ENCODE results near the gene ITM2B.

Gene ITM2B

GRCh38 chr13:48268019-48268418, 35.0 kb downstream of the ITM2B start:
- Histone ChIP-seq H3K9me3 (ENCODE audit: control insufficient read depth, low read length) (no peaks in the 10 kb centered on the region), H3K27ac (ENCODE audit: insufficient read depth, low read length, poor library complexity, severe bottlenecking) (no peak overlapping the region), H3K4me3 (ENCODE audit: insufficient read depth, low read depth, low read length, poor library complexity, severe bottlenecking) (no peak overlapping the region), H3K36me3 (ENCODE audit: control insufficient read depth, insufficient read depth, low read length) (peaks cover 9% of the 10 kb centered on the region), H3K4me1 (ENCODE audit: control insufficient read depth, insufficient read depth, low read length, poor library complexity, severe bottlenecking) (no peaks in the 10 kb centered on the region), H3K27me3 (replicated peaks; ENCODE audit: control insufficient read depth, insufficient read depth, low read length, poor library complexity, severe bottlenecking) (no peaks in the 10 kb centered on the region)
- no peak for DNase-seq

DNA sequence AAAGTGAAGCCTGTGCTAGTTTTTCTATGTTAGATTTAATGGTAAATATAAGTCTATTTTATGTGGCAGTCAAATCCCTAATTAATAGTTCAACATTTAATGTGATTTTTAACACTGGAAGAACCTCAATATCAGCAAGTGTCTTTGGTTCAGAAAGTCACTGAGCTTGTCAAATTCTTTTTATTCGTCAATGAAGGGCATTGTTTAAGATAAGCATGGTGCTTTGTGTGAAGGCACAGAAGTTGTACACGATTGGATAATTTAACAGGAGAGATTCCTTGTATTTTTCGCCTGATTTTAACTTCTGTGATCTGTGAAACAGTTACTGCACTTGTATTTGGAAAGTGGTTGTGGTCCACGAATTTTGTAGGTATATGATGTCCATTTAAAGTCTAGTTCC, 40.3 kb downstream of the ITM2B start:
- H3K9me3 ChIP-seq (ENCODE audit: control insufficient read depth, low read length), result no peaks in the 10 kb centered on the region
- H3K4me1 ChIP-seq (ENCODE audit: control insufficient read depth, insufficient read depth, low read length, poor library complexity, severe bottlenecking), result no peaks in the 10 kb centered on the region
- no peak overlapping the region for H3K4me3 ChIP-seq (ENCODE audit: insufficient read depth, low read depth, low read length, poor library complexity, severe bottlenecking)
- DNase-seq, result no peak
- H3K36me3 ChIP-seq (ENCODE audit: control insufficient read depth, insufficient read depth, low read length), result no peaks in the 10 kb centered on the region
- H3K27ac ChIP-seq (ENCODE audit: insufficient read depth, low read length, poor library complexity, severe bottlenecking), result no peak overlapping the region
- no peaks in the 10 kb centered on the region for H3K27me3 ChIP-seq (replicated peaks; ENCODE audit: control insufficient read depth, insufficient read depth, low read length, poor library complexity, severe bottlenecking)

DNA sequence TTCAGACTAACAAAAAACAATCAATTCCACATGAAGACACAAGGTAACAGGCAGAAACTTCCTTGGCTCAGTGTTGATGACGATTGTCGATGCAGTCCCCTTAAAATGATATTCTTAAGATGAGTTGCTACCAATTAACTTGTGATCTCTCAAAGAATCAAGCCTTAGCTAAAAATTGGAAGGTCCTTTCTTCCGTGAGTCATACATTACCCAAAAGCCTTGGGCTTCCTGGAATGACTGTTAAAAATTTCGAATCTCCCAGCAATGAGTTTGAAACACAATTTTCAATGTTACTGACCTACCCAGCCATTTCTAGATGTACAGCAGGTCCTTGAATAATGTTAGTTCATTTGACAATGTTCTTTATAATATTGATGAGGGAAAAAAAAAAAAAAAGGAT, 42.5 kb downstream of the ITM2B start:
- Histone ChIP-seq H3K9me3 (ENCODE audit: control insufficient read depth, low read length) (no peaks in the 10 kb centered on the region), H3K27me3 (replicated peaks; ENCODE audit: control insufficient read depth, insufficient read depth, low read length, poor library complexity, severe bottlenecking) (no peaks in the 10 kb centered on the region), H3K4me3 (ENCODE audit: insufficient read depth, low read depth, low read length, poor library complexity, severe bottlenecking) (no peak overlapping the region), H3K36me3 (ENCODE audit: control insufficient read depth, insufficient read depth, low read length) (no peaks in the 10 kb centered on the region), H3K27ac (ENCODE audit: insufficient read depth, low read length, poor library complexity, severe bottlenecking) (no peak overlapping the region), H3K4me1 (ENCODE audit: control insufficient read depth, insufficient read depth, low read length, poor library complexity, severe bottlenecking) (no peaks in the 10 kb centered on the region)
- DNase-seq, result no peak

GRCh38 chr13:48278806-48279205, 45.8 kb downstream of the ITM2B start:
- Histone ChIP-seq H3K36me3 (ENCODE audit: control insufficient read depth, insufficient read depth, low read length) (no peaks in the 10 kb centered on the region), H3K4me1 (ENCODE audit: control insufficient read depth, insufficient read depth, low read length, poor library complexity, severe bottlenecking) (no peaks in the 10 kb centered on the region), H3K27me3 (replicated peaks; ENCODE audit: control insufficient read depth, insufficient read depth, low read length, poor library complexity, severe bottlenecking) (no peaks in the 10 kb centered on the region), H3K4me3 (ENCODE audit: insufficient read depth, low read depth, low read length, poor library complexity, severe bottlenecking) (no peak overlapping the region), H3K9me3 (ENCODE audit: control insufficient read depth, low read length) (no peaks in the 10 kb centered on the region), H3K27ac (ENCODE audit: insufficient read depth, low read length, poor library complexity, severe bottlenecking) (no peak overlapping the region)
- no peak for DNase-seq

GRCh38 chr13:48281556-48281955, 48.5 kb downstream of the ITM2B start:
- Histone ChIP-seq H3K36me3 (ENCODE audit: control insufficient read depth, insufficient read depth, low read length) (no peaks in the 10 kb centered on the region), H3K9me3 (ENCODE audit: control insufficient read depth, low read length) (no peaks in the 10 kb centered on the region), H3K27me3 (replicated peaks; ENCODE audit: control insufficient read depth, insufficient read depth, low read length, poor library complexity, severe bottlenecking) (no peaks in the 10 kb centered on the region), H3K4me1 (ENCODE audit: control insufficient read depth, insufficient read depth, low read length, poor library complexity, severe bottlenecking) (no peaks in the 10 kb centered on the region), H3K4me3 (ENCODE audit: insufficient read depth, low read depth, low read length, poor library complexity, severe bottlenecking) (no peak overlapping the region), H3K27ac (ENCODE audit: insufficient read depth, low read length, poor library complexity, severe bottlenecking) (no peak overlapping the region)
- no peak for DNase-seq

GRCh38 chr13:48291730-48292129, 58.7 kb downstream of the ITM2B start:
- no peaks in the 10 kb centered on the region for H3K27me3 ChIP-seq (replicated peaks; ENCODE audit: control insufficient read depth, insufficient read depth, low read length, poor library complexity, severe bottlenecking)
- H3K4me1 ChIP-seq (ENCODE audit: control insufficient read depth, insufficient read depth, low read length, poor library complexity, severe bottlenecking), result no peaks in the 10 kb centered on the region
- DNase-seq, result no peak
- no peak overlapping the region for H3K27ac ChIP-seq (ENCODE audit: insufficient read depth, low read length, poor library complexity, severe bottlenecking)
- no peaks in the 10 kb centered on the region for H3K36me3 ChIP-seq (ENCODE audit: control insufficient read depth, insufficient read depth, low read length)
- H3K4me3 ChIP-seq (ENCODE audit: insufficient read depth, low read depth, low read length, poor library complexity, severe bottlenecking), result no peak overlapping the region
- H3K9me3 ChIP-seq (ENCODE audit: control insufficient read depth, low read length), result no peaks in the 10 kb centered on the region

DNA sequence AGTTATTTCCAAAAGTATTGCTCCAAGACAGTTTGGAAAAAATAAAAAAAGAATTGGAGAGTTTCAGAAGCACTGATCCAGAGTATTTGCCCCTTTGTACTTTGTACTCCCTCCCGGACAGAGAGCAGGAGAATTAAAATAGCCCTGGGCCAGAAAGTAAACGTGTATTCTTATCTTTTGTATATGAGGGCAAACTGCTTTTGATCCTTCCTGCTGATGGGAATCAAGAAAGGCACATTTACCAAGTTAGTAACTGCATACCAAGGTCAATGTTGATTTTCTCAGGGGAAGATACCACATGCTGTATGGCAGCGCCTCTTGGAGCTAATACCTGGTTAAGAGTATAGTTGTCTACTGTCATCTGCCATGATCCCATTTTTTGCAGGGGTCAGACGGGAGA, 59.6 kb downstream of the ITM2B start:
- Histone ChIP-seq H3K4me1 (ENCODE audit: control insufficient read depth, insufficient read depth, low read length, poor library complexity, severe bottlenecking) (no peaks in the 10 kb centered on the region), H3K27me3 (replicated peaks; ENCODE audit: control insufficient read depth, insufficient read depth, low read length, poor library complexity, severe bottlenecking) (no peaks in the 10 kb centered on the region), H3K4me3 (ENCODE audit: insufficient read depth, low read depth, low read length, poor library complexity, severe bottlenecking) (no peak overlapping the region), H3K27ac (ENCODE audit: insufficient read depth, low read length, poor library complexity, severe bottlenecking) (no peak overlapping the region), H3K9me3 (ENCODE audit: control insufficient read depth, low read length) (no peaks in the 10 kb centered on the region), H3K36me3 (ENCODE audit: control insufficient read depth, insufficient read depth, low read length) (no peaks in the 10 kb centered on the region)
- DNase-seq, result no peak

DNA sequence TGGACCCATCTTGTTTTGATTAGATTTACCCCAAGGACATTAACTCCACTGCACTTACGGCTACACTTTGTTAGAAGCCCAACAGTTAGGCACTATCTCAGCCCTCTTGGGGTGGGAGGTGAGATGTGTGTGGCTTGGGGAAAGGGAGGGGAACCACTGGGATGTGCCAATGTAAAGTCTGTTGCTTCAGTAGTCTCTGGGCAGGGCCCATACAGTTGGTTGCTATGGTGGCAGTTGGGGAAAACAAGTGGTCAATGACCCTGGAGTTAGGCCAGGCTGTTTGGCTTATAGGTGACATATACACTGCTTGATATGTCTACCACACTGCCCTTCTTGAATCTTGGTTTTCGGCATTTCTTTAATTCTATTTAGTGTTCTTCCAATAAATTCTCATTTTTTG, 61.6 kb downstream of the ITM2B start:
- Histone ChIP-seq H3K36me3 (ENCODE audit: control insufficient read depth, insufficient read depth, low read length) (no peaks in the 10 kb centered on the region), H3K4me3 (ENCODE audit: insufficient read depth, low read depth, low read length, poor library complexity, severe bottlenecking) (no peak overlapping the region), H3K9me3 (ENCODE audit: control insufficient read depth, low read length) (no peaks in the 10 kb centered on the region), H3K27me3 (replicated peaks; ENCODE audit: control insufficient read depth, insufficient read depth, low read length, poor library complexity, severe bottlenecking) (no peaks in the 10 kb centered on the region), H3K27ac (ENCODE audit: insufficient read depth, low read length, poor library complexity, severe bottlenecking) (no peak overlapping the region), H3K4me1 (ENCODE audit: control insufficient read depth, insufficient read depth, low read length, poor library complexity, severe bottlenecking) (no peaks in the 10 kb centered on the region)
- DNase-seq, result no peak

- H3K27ac ChIP-seq (ENCODE audit: insufficient read depth, low read length, poor library complexity, severe bottlenecking), result no peak overlapping the region
- H3K36me3 ChIP-seq (ENCODE audit: control insufficient read depth, insufficient read depth, low read length), result no peaks in the 10 kb centered on the region
- H3K9me3 ChIP-seq (ENCODE audit: control insufficient read depth, low read length), result no peaks in the 10 kb centered on the region
- H3K27me3 ChIP-seq (replicated peaks; ENCODE audit: control insufficient read depth, insufficient read depth, low read length, poor library complexity, severe bottlenecking), result no peaks in the 10 kb centered on the region
- no peak for DNase-seq
- no peak overlapping the region for H3K4me3 ChIP-seq (ENCODE audit: insufficient read depth, low read depth, low read length, poor library complexity, severe bottlenecking)
- no peaks in the 10 kb centered on the region for H3K4me1 ChIP-seq (ENCODE audit: control insufficient read depth, insufficient read depth, low read length, poor library complexity, severe bottlenecking)
Observed at GRCh38 chr13:48295271-48295670, 62.3 kb downstream of the ITM2B start.

GRCh38 chr13:48296528-48296927, 63.5 kb downstream of the ITM2B start:
- no peaks in the 10 kb centered on the region for H3K9me3 ChIP-seq (ENCODE audit: control insufficient read depth, low read length)
- no peak overlapping the region for H3K27ac ChIP-seq (ENCODE audit: insufficient read depth, low read length, poor library complexity, severe bottlenecking)
- H3K4me1 ChIP-seq (ENCODE audit: control insufficient read depth, insufficient read depth, low read length, poor library complexity, severe bottlenecking), result no peaks in the 10 kb centered on the region

More at GRCh38 chr13:48296528-48296927, 63.5 kb downstream of the ITM2B start:
- no peak overlapping the region for H3K4me3 ChIP-seq (ENCODE audit: insufficient read depth, low read depth, low read length, poor library complexity, severe bottlenecking)
- DNase-seq, result no peak
- H3K36me3 ChIP-seq (ENCODE audit: control insufficient read depth, insufficient read depth, low read length), result no peaks in the 10 kb centered on the region
- H3K27me3 ChIP-seq (replicated peaks; ENCODE audit: control insufficient read depth, insufficient read depth, low read length, poor library complexity, severe bottlenecking), result no peaks in the 10 kb centered on the region

Measured in effector memory CD4-positive, alpha-beta T cell (primary cell).